Mesendoderm (in vitro differentiated cells): ENCODE results near the gene OXSR1. TPM values are rescaled to one million over a fixed set of nuclear protein-coding genes. Genes with fewer than 3 reads are reported as not detected.

Experiments
- small RNA-seq: library from polyadenylated mRNA; stranded (forward); fragments of <200 nt; extraction: miRNeasy Mini kit (QIAGEN cat#:217004); gene quantifications from one replicate; pipeline ENCODE3, GENCODE V24; 2013; ENCODE audit not compliant: insufficient read depth

Gene OXSR1

Small RNA genes within 50 kb of the gene (small RNA-seq; reads per million reads assigned to genes)
- gene RF00019 (not detected), gene RNU6-235P (not detected)
